Gastroesophageal sphincter (tissue), 4 donors: ENCODE data around the gene REEP1. TPM values are rescaled to one million over a fixed set of nuclear protein-coding genes. Genes with fewer than 3 reads are reported as not detected.
A peak's percentile ranks its signal among the peaks of the same experiment; 100 is the strongest.

Experiments used
- ATAC-seq: fragments of 150-250 bp; one replicate; pipeline ENCODE4 v1.9.1; 2016; ENCODE audit warnings: mild to moderate bottlenecking, moderate library complexity
- H3K27ac ChIP-seq, 4 donors: fragments of 200-600 bp; sonication (generic) in 3 of 4; 1 replicate in 3 of 4; 2 replicates in 1 of 4; pipeline ENCODE4 v1.5.1; 2016 to 2019
- H3K27me3 ChIP-seq: fragments of 200-600 bp; sonication (generic); one replicate; pipeline ENCODE4 v1.5.1; 2019
- H3K36me3 ChIP-seq, 2 donors: fragments of 200-600 bp; sonication (generic); one replicate each; pipeline ENCODE4 v1.5.1; 2019; ENCODE audit warnings: control low read depth in 1 of 2
- H3K4me1 ChIP-seq, 3 donors: fragments of 200-600 bp; sonication (generic); 1 replicate in 2 of 3; 2 replicates in 1 of 3; pipeline ENCODE4 v1.5.1; 2016 to 2019; ENCODE audit warnings: control low read depth in 2 of 3
- H3K4me3 ChIP-seq, 2 donors: fragments of 200-600 bp; sonication (generic); one replicate each; pipeline ENCODE4 v1.5.1; 2019; ENCODE audit warnings: mild to moderate bottlenecking in 1 of 2, moderate library complexity in 1 of 2
- H3K9me3 ChIP-seq, 3 donors: fragments of 200-600 bp; sonication (generic); one replicate each; pipeline ENCODE4 v1.5.1; 2017 to 2019; ENCODE audit warnings: control low read depth in 2 of 3
- CTCF ChIP-seq, 4 experiments: fragments of 200-600 bp in 2 of 4; fragments of 450-650 bp in 2 of 4; sonication (generic) in 1 of 4; IDR thresholded peaks; one replicate each; pipeline ENCODE4 v1.5.1; 2017 to 2019; ENCODE audit warnings: antibody characterized with exemption in 4 of 4, mild to moderate bottlenecking in 2 of 4, moderate library complexity in 2 of 4
- EP300 ChIP-seq: sonication (generic); formaldehyde crosslinking; IDR thresholded peaks from one replicate; pipeline ENCODE4 v1.6.1; 2017; ENCODE audit warnings: antibody characterized with exemption, mild to moderate bottlenecking
- POLR2A ChIP-seq, 2 donors: fragments of 450-650 bp; IDR thresholded peaks; one replicate each; pipeline ENCODE4 v1.6.1; 2017; ENCODE audit warnings: antibody characterized with exemption in 2 of 2, mild to moderate bottlenecking in 2 of 2, moderate library complexity in 1 of 2
- POLR2AphosphoS5 ChIP-seq: sonication (generic); formaldehyde crosslinking; IDR thresholded peaks from one replicate; pipeline ENCODE4 v1.6.1; 2017; ENCODE audit warnings: antibody characterized with exemption
- WGBS, 2 donors: methylation state at CpG; one replicate each; pipeline ENCODE4 v1.1.5; 2018; ENCODE audit warnings: low coverage in 1 of 2; 5-methylcytosine and 5-hydroxymethylcytosine counted together
- total RNA-seq, 4 donors: library from RNA; depleted of rRNA; stranded (reverse); fragments of >200 nt; gene quantifications; one replicate each; pipeline ENCODE4 v1.1.0, GENCODE V29; 2016

The REEP1 gene
- total RNA-seq, 4 donors from 2014 or later = 22.9 to 107 (median 70.7) TPM

GRCh38 chr2:86223927-86224560, 113.4 kb downstream of the REEP1 start:
- H3K27ac ChIP-seq = peak overlapping the region; percentile 88 to 98 (median 97)
- H3K4me3 ChIP-seq = no peak overlapping the region
- peak; percentile 34 for ATAC-seq
- no peaks in the 10 kb centered on the region for H3K9me3 ChIP-seq
- TF ChIP-seq EP300 (no peak), CTCF (IDR thresholded peaks at IDR 0.05) (no peak), POLR2AphosphoS5 (no peak), POLR2A (IDR thresholded peaks at IDR 0.05) (no peak)
- no peaks in the 10 kb centered on the region for H3K36me3 ChIP-seq
- H3K4me1 ChIP-seq = peaks cover 18 to 62% (median 40%) of the 10 kb centered on the region in 3 donors
- no peaks in the 10 kb centered on the region for H3K27me3 ChIP-seq
- WGBS, 2 donors = 50% methylated on average over 1 of the region's 2 CpGs; no CpG with 5 or more reads in 1 of the 2 donors

GRCh38 chr2:86223140-86223926, 114.1 kb downstream of the REEP1 start:
- H3K4me1 ChIP-seq = peaks cover 18 to 62% (median 40%) of the 10 kb centered on the region in 3 donors
- no peaks in the 10 kb centered on the region for H3K27me3 ChIP-seq
- ATAC-seq = peak; percentile 88
- H3K4me3 ChIP-seq = no peak overlapping the region
- peak; percentile 58 for TF ChIP-seq POLR2AphosphoS5
- TF ChIP-seq POLR2A (IDR thresholded peaks at IDR 0.05) = no peak
- peak overlapping the region; percentile 88 to 98 (median 97) for H3K27ac ChIP-seq
- 0 to 17% methylated on average over 3 to 4 of the region's 8 CpGs for whole genome bisulfite sequencing, 2 donors
- no peaks in the 10 kb centered on the region for H3K36me3 ChIP-seq
- no peaks in the 10 kb centered on the region for H3K9me3 ChIP-seq

DNA sequence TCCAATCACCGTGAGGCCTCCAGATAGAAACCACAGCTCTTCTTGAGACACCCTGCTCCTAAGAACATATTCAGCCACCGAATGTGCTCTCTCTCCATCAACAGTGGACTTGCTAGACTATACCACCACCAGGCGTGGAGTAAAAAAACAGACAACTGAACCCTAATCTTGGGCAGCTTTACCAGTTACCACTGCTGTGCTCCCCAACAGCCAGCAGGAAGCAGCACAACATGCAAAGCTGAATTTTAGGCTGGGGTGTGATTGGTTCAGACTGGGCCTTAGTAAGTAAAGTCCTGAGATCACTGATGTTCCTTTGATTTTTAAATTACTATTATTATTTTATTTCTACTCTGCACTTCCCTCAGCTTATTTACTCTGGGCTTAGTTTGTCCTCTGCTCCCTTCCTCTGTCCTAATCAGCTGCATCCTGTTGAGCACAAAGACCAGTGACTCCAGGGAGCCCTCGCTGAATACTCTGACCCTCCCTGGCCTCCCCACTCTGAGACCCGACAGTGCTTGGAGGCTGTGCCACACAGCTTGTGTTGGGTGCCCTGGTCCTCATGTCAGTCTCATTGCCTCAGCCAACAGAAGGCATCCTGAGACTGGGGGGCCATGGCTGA, 116.3 kb downstream of the REEP1 start:
- H3K4me3 ChIP-seq = no peak overlapping the region
- TF ChIP-seq EP300 = no peak
- peak; percentile 82 to 95 (median 93) for TF ChIP-seq CTCF (IDR thresholded peaks at IDR 0.05)
- peaks cover 18 to 62% (median 40%) of the 10 kb centered on the region in 3 donors for H3K4me1 ChIP-seq
- H3K36me3 ChIP-seq = no peaks in the 10 kb centered on the region
- H3K27me3 ChIP-seq = no peaks in the 10 kb centered on the region
- 24 to 49% methylated on average over 3 of the region's 5 CpGs for WGBS, 2 donors
- no peaks in the 10 kb centered on the region for H3K9me3 ChIP-seq
- ATAC-seq = no peak
- H3K27ac ChIP-seq = peak overlapping the region; percentile 32 to 98 (median 92)

DNA sequence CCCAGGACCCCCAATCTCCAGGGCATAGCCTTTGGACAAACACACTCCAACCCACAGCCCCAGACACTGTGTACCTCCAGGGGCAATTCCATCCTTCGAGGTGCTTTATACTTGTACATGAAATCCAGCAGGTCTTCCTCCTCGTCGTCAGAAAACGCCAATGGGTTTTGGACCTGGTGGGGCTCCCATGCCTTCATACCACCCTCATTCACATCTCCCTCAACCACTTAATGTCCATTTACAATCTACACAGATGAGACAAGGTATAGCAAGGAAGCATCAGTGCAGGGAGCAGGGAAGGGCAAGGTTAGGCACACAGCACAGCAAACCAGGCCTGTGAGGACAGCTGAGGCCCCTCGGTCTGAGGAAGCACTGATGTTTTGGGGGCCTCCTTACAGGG, 117.5 kb downstream of the REEP1 start:
- WGBS, 2 donors = 76 to 79% methylated on average over 3 to 4 of the region's 5 CpGs
- Histone ChIP-seq H3K27me3 (no peaks in the 10 kb centered on the region), H3K9me3 (no peaks in the 10 kb centered on the region), H3K36me3 (no peaks in the 10 kb centered on the region), H3K4me3 (no peak overlapping the region), H3K4me1 (peaks cover 15 to 49% (median 36%) of the 10 kb centered on the region in 3 donors), H3K27ac (peak overlapping the region in 1 of 4 donors; percentile 88)
- no peak for TF ChIP-seq EP300
- no peak for TF ChIP-seq CTCF (IDR thresholded peaks at IDR 0.05)
- no peak for TF ChIP-seq POLR2A (IDR thresholded peaks at IDR 0.05)
- TF ChIP-seq POLR2AphosphoS5 = no peak
- no peak for ATAC-seq

GRCh38 chr2:86218124-86218523, 119.3 kb downstream of the REEP1 start:
- WGBS, 2 donors = 90 to 100% methylated on average over 1 to 2 of the region's 4 CpGs
- H3K36me3 ChIP-seq = peaks cover 0 to 14% of the 10 kb centered on the region in 2 donors
- no peaks in the 10 kb centered on the region for H3K27me3 ChIP-seq
- H3K4me3 ChIP-seq = no peak overlapping the region
- TF ChIP-seq CTCF (IDR thresholded peaks at IDR 0.05) (no peak), POLR2AphosphoS5 (no peak), POLR2A (IDR thresholded peaks at IDR 0.05) (no peak), EP300 (no peak)
- H3K27ac ChIP-seq = peak overlapping the region in 1 of 4 donors; percentile 15
- H3K9me3 ChIP-seq = no peaks in the 10 kb centered on the region
- H3K4me1 ChIP-seq = peaks cover 7 to 47% (median 19%) of the 10 kb centered on the region in 3 donors
- ATAC-seq = no peak
